Stimulated activated CD8-positive, alpha-beta memory T cell treated with anti-CD3 and anti-CD28 coated beads, Interleukin-2, amount 100 ng/mL, for 1 hour (primary cell): Measurements from ENCODE around the gene PKD2L1.

Experiments
- DNase-seq, 2 donors: peaks; one replicate each; pipeline ENCODE4 v3.0.0-alpha.2; 2020; ENCODE audit warnings: low read depth in 2 of 2

PKD2L1 gene

DNA sequence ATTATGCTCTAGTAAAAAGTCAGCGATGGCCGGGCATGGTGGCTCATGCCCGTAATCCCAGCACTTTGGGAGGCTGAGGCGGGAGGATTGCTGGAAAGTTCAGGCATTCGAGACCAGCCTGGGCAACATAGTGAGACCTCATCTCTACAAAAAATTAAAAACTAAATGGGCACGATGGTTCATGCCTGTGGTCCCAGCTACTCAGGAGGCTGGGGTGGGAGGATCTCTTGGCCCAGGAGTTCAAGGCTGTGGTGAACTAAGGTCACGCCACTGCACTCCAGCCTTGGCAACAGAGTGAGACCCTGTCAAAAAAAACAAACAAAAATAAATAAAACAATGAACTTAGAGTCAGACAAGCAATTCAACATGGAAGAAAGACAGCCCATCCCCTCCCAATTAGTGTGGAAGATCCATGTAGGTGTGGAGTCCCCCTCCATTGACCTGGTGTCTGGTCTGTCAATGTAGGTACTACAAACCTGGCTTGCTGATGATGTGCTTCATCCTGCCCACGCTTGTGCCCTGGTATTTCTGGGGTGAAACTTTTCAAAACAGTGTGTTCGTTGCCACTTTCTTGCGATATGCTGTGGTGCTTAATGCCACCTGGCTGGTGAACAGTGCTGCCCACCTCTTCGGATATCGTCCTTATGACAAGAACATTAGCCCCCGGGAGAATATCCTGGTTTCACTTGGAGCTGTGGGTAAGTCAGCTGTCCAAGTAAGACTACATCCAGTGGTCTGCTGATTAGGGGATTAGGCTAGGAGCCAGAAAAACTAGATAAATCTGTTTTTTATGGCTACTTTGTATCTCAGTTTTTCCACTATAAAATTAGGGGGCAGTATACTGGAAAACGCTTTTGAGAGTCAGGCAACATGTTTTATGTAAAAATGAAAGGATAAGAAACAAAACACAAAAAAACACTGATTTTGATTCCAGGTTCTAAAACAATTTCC is 26.3 kb upstream of the PKD2L1 start:
- no peak for DNase-seq

- no peak for DNase-seq
These were observed 25.1 kb upstream of the PKD2L1 start for GRCh38 chr10:100355086-100355485.

GRCh38 chr10:100353770-100354485 is 23.9 kb upstream of the PKD2L1 start:
- no peak for DNase-seq

DNA sequence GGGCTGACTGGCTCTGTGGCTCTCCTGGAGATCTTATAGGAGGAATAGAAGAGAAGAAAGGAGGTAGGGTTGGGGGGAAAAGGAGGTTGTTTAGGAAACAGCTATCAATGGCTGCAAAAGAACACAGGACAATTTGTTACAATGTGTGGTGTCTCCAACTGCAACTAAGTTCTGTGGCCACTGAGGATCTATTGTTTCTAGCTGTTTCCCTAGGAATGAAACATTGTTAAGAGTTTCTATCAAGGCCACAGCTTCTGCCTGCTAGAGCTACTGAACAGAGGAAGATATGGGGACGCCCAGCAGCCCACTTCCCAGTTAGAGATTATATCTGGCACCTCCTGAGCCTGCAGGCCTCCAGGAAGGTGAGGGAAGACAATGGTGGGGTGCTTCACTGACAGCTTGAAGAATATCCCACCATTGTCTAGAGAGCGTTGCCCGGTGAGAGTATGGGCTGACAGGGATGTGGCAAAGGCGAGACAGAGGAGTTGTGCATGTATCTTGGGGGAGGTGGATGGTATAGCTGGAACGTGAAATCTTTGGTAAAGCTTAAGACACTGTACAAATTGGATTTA is 21.0 kb upstream of the PKD2L1 start:
- DNase-seq, result no peak

GRCh38 chr10:100349672-100350071 is 19.6 kb upstream of the PKD2L1 start:
- no peak for DNase-seq

GRCh38 chr10:100349087-100349486 is 19.1 kb upstream of the PKD2L1 start:
- DNase-seq, result no peak

DNA sequence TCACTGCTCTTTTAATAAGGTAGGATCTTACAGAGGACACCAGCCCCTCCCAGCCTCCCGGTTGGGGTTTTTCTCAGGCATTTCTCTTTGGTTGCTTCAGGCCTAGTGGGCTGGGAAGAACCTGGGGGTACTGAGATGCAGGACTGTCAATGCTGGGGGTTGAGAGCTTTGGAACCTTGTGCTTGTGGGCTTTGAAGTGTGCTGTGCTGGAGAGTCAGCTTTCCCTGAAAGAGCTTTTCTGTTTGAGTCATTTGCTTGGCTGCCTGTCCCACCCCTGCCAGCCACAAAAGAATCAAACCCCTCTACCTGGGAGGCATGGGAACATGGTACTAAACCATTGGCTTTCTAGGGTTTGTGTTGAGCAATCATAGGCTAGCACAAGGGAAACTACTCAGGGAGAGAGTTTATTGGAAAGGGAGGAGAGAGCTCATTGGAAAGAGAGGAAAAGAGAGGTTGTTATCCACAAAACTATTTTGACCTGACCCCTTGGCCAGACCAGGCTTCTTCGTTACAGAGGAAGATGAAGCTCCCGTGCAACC is 18.4 kb upstream of the PKD2L1 start:
- no peak for DNase-seq

GRCh38 chr10:100347568-100348195 is 17.7 kb upstream of the PKD2L1 start:
- DNase-seq, result no peak

GRCh38 chr10:100346765-100347567 is 16.9 kb upstream of the PKD2L1 start, which contains the start of gene SCD:
TSS of gene SCD (plus strand) at chr10:100347233. CDS start at chr10:100347505, 272 bp downstream.
- DNase-seq, result peak; percentile 49 to 56

- DNase-seq, result peak; percentile 28 to 39
These were observed 16.3 kb upstream of the PKD2L1 start for GRCh38 chr10:100346351-100346764.

- DNase-seq, result no peak
These were observed 15.7 kb upstream of the PKD2L1 start for GRCh38 chr10:100345570-100346330.

GRCh38 chr10:100344241-100344788 is 14.3 kb upstream of the PKD2L1 start:
- no peak for DNase-seq

DNA sequence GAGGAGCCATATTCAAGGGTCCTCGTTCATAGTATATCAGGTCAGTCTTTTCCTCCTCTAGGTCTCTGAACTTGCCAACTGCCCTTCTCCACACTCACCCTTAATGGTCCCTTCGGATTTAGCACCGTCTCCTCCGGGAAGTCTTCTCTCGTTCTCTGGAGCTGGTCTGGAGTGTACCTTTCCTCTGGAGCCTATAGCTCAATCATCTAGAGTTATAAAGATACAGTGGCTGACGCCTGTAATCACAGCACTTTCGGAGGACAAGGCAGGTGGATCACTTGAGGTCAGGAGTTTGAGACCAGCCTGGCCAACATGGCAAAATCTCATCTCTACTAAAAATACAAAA is 12.6 kb upstream of the PKD2L1 start:
- no peak for DNase-seq

DNA sequence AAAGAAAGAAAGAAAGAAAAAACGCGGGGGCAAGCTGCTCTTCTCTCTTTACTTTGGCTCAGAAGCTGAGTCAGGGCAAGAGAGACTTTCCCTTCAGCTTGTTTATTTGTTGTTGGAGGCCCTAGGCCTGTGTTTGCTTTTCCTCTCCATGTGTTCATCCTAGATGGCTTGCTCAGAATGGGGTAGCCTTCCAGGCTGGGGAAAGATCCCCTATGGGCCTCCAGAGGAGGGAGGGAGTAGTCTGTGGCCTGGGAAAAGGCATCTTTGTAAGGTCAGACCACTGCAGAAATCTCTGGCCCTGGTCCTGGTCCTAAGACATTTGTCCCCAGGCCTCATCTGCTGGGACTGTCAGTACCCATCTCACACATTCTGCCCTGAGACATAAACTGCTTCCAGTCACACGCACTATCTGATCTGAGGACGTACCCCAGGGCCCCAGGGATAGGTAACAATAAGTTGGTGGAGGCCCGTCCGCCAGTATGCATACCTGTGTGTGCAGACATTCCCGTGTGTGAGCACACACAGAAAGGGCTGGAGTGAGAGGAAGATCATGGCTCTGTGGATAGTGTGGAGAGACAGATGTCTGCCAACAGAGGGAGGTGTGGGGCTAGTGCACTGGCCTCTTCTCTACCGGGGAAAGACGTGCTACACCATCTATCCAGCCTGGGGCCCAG is 12.1 kb upstream of the PKD2L1 start:
- DNase-seq, result peak in 1 of 2 donors; percentile 8

DNA sequence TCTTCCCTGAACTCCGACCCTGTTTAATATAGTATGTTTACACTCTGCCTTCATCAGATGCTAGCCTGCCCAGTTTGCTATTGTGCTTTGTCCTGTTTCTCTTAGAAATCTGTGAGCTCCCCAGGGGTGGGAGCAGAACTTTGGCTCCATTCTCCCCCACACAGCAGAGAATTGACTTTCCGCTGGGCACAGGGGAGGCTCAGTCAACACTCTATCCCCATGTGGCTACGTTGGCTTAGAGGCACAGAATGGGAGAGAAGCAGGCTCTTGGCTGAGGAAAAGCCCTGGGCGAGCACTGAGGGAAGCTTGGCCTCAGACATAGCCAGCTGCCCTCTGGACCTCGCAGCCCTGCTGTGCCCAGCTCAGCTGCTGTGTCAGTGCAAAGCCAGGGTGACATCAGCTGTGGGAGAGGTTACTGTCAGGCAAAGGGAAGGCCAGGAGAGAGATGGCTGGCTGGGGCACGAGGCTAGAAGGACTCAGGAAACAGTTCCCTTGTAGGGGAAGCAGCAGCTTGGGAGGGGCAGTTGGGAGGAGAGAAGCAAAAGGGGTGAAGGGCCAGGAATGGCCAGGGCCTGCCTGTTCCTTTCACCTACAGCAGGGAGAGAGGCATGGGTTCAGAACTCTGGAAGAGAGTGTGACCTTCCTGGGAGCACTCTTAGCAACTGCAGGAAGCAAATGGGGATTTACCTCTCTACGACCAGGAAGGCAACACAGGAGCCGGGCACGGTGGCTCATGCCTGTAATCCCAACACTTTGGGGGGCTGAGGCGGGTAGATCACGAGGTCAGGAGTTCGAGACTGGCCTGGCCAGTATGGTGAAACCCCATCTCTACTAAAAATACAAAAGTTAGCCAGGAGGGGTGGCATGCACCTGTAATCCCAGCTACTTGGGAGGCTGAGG is 11.2 kb upstream of the PKD2L1 start:
- no peak for DNase-seq

- DNase-seq, result no peak
These were observed 9.2 kb upstream of the PKD2L1 start for GRCh38 chr10:100339236-100339635.

- peak; percentile 59 to 68 for DNase-seq
These were observed 8.5 kb upstream of the PKD2L1 start for GRCh38 chr10:100338434-100339036.

DNA sequence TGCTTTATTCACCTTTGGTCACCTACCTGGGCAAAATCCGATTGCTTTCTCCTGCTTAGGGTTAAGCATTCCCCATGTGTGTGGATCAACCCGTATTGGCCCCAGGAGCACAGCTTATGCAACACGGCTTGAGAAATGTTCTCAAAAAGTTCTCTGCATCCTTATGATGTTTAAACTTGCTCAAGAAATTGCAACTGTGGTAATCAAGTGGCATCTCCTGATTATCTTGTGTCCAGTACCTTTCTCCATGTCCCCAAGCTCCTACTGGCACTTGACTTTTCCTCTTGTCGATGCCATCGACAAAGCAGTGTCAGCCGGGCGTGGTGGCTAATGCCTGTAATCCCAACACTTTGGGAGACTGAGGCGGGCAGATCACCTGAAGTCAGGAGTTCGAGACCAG is 4.7 kb upstream of the PKD2L1 start:
- no peak for DNase-seq
